Natural killer cell (primary cell): ENCODE measurements around the gene PXDN. TPM values are rescaled to one million over a fixed set of nuclear protein-coding genes. Genes with fewer than 3 reads are reported as not detected.
"Not testable (repeated sequence)": the region's sequence is repeated elsewhere in the genome, so short reads cannot be mapped to it uniquely, and the experiment has no call there.

Experiments
- ATAC-seq, 3 donors: fragments of 150-1000 bp in 2 of 3; fragments of 200-7000 bp in 1 of 3; cut with Tn5 transposase; 1 replicate in 1 of 3; 2 replicates in 2 of 3; pipeline ENCODE4 v1.10.0; 2021; ENCODE audit warnings: mild to moderate bottlenecking in 2 of 3, moderate library complexity in 2 of 3
- DNase-seq, 2 donors: peaks; one replicate each; pipeline versions ENCODE4 v3.0.0 to v3.0.0-alpha.2; 2013 to 2021; ENCODE audit warnings: mixed read lengths in 1 of 2
- H3K27ac ChIP-seq: one replicate; pipeline ENCODE4 v1.5.1; 2013; ENCODE audit warnings: mild to moderate bottlenecking, low read length
- H3K27me3 ChIP-seq: one replicate; pipeline ENCODE4 v1.6.1; 2013; ENCODE audit warnings: low read length; ENCODE audit not compliant: control insufficient read depth, insufficient read depth
- H3K36me3 ChIP-seq: one replicate; pipeline ENCODE4 v1.6.1; 2013; ENCODE audit warnings: low read length; ENCODE audit not compliant: control insufficient read depth, insufficient read depth
- H3K4me1 ChIP-seq: one replicate; pipeline ENCODE4 v1.6.1; 2013; ENCODE audit warnings: low read length; ENCODE audit not compliant: control insufficient read depth, insufficient read depth
- H3K4me3 ChIP-seq: one replicate; pipeline ENCODE4 v1.5.1; 2013; ENCODE audit warnings: low read length
- H3K9me3 ChIP-seq: one replicate; pipeline ENCODE4 v1.6.1; 2013; ENCODE audit warnings: low read length; ENCODE audit not compliant: control insufficient read depth, insufficient read depth
- H3K27ac Mint-ChIP-seq, 2 donors: one replicate each; pipeline ENCODE4 v1.8.0; 2022; ENCODE audit warnings: mild to moderate bottlenecking in 2 of 2, mixed read lengths in 2 of 2, moderate library complexity in 1 of 2
- H3K27me3 Mint-ChIP-seq, 2 donors: one replicate each; pipeline ENCODE4 v1.8.0; 2022; ENCODE audit warnings: low read depth in 2 of 2, mixed read lengths in 2 of 2
- H3K36me3 Mint-ChIP-seq: one replicate; pipeline ENCODE4 v1.8.0; 2022; ENCODE audit warnings: mixed read lengths
- H3K4me1 Mint-ChIP-seq, 2 donors: one replicate each; pipeline ENCODE4 v1.8.0; 2022; ENCODE audit warnings: mixed read lengths in 2 of 2
- H3K4me3 Mint-ChIP-seq: one replicate; pipeline ENCODE4 v1.8.0; 2022; ENCODE audit warnings: mild to moderate bottlenecking, moderate library complexity, mixed read lengths
- H3K9me3 Mint-ChIP-seq, 2 donors: one replicate each; pipeline ENCODE4 v1.8.0; 2022; ENCODE audit warnings: mixed read lengths in 2 of 2
- WGBS: methylation state at CpG from one replicate; pipeline ENCODE4 v1.1.7; 2013; ENCODE audit warnings: missing lambda C conversion rate; ENCODE audit not compliant: insufficient coverage; 5-methylcytosine and 5-hydroxymethylcytosine counted together
- intact Hi-C: fragments of 100-400 bp; cut with micrococcal nuclease; formaldehyde crosslinking; loops from one replicate; pipeline ENCODE4 v1.14.2; 2022
- total RNA-seq, 4 donors: library from RNA; stranded (reverse); fragments of 120-200 nt in 1 of 4; gene quantifications; one replicate each; pipeline versions ENCODE4 v1.2.3 to v1.2.4, GENCODE V29; 2013 to 2022
- TF ChIP-seq, protein P1 (sequence below): fragments of 200-600 bp; IDR thresholded peaks from one replicate; pipeline ENCODE4 v1.8.0; 2022; ENCODE audit warnings: antibody characterized with exemption

The PXDN gene
- total RNA-seq, 3 donors from 2014 or later (not counting 1 experiment from before 2014, with no cell fraction given) = 2.1 to 3.7 (median 2.5) TPM

DNA sequence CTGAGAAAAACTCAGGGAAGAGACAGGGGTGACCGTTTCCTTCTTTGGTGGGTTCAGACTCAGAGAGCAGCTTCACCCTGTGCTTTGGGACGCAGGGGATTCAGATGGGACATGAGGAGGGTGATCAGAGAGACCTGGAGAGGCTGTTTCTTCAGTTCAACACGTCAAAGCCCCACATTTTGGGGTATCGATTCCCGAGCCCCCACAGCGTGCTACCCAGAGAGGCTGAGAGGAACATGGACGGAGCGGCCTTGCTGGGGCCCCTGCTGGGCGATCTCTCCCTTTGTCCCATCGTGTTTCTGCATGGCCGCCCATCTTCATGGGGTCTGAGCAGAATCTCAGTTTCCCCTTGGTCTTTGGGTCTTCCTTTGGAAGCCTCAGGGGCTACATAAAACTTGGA is 38.2 kb upstream of the PXDN start:
- peaks cover 0 to 28% of the 10 kb centered on the region in 2 donors for H3K27me3 Mint-ChIP-seq
- intact Hi-C loops = no loop called here
- no peaks in the 10 kb centered on the region for H3K9me3 Mint-ChIP-seq
- WGBS = 87% methylated on average over 11 of the region's 11 CpGs
- Histone ChIP-seq H3K9me3 (no peaks in the 10 kb centered on the region), H3K27ac (no peak overlapping the region), H3K27me3 (no peaks in the 10 kb centered on the region), H3K4me1 (no peaks in the 10 kb centered on the region), H3K4me3 (no peak overlapping the region), H3K36me3 (no peaks in the 10 kb centered on the region)
- ATAC-seq = no peak
- no peak overlapping the region for H3K4me3 Mint-ChIP-seq
- peaks cover 6 to 11% of the 10 kb centered on the region in 2 donors for H3K4me1 Mint-ChIP-seq
- no peak for DNase-seq
- TF ChIP-seq, protein P1, sequence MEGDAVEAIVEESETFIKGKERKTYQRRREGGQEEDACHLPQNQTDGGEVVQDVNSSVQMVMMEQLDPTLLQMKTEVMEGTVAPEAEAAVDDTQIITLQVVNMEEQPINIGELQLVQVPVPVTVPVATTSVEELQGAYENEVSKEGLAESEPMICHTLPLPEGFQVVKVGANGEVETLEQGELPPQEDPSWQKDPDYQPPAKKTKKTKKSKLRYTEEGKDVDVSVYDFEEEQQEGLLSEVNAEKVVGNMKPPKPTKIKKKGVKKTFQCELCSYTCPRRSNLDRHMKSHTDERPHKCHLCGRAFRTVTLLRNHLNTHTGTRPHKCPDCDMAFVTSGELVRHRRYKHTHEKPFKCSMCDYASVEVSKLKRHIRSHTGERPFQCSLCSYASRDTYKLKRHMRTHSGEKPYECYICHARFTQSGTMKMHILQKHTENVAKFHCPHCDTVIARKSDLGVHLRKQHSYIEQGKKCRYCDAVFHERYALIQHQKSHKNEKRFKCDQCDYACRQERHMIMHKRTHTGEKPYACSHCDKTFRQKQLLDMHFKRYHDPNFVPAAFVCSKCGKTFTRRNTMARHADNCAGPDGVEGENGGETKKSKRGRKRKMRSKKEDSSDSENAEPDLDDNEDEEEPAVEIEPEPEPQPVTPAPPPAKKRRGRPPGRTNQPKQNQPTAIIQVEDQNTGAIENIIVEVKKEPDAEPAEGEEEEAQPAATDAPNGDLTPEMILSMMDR = no peak
- H3K27ac Mint-ChIP-seq = no peak overlapping the region
- H3K36me3 Mint-ChIP-seq = no peaks in the 10 kb centered on the region

- no peaks in the 10 kb centered on the region for H3K36me3 ChIP-seq
- ATAC-seq = peak; percentile 42 to 70 (median 70)
- peaks cover 0 to 25% of the 10 kb centered on the region in 2 donors for H3K27me3 Mint-ChIP-seq
Observed at GRCh38 chr2:1781291-1782080, 37.2 kb upstream of the PXDN start.

DNA sequence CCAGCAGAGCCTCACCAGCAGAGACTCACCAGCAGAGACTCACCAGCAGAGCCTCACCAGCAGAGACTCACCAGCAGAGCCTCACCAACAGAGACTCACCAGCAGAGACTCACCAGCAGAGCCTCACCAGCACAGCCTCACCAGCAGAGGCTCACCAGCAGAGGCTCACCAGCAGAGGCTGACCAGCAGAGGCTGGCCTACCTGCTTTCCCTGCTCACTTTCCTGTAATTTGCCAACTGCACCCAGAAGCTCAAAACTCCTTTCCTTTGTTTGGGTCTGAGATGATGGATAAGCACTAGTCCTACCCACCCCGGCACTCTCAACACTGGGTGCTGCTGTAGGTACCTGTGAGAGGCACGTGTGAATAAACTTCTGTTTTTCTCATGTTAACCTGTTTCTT is 36.4 kb upstream of the PXDN start:
- DNase-seq = no peak
- no peak overlapping the region for H3K27ac ChIP-seq
- no peak overlapping the region for H3K4me3 ChIP-seq
- no peaks in the 10 kb centered on the region for H3K4me1 ChIP-seq
- H3K36me3 Mint-ChIP-seq = no peaks in the 10 kb centered on the region
- H3K9me3 Mint-ChIP-seq = no peaks in the 10 kb centered on the region
- WGBS = 88% methylated on average over 2 of the region's 2 CpGs
- TF ChIP-seq, protein P1 = no peak
- ATAC-seq = no peak
- intact Hi-C loops = no loop called here
- peaks cover 6 to 11% of the 10 kb centered on the region in 2 donors for H3K4me1 Mint-ChIP-seq
- no peak overlapping the region for H3K4me3 Mint-ChIP-seq
- H3K36me3 ChIP-seq = no peaks in the 10 kb centered on the region
- no peaks in the 10 kb centered on the region for H3K27me3 ChIP-seq
- no peak overlapping the region for H3K27ac Mint-ChIP-seq
- peaks cover 0 to 25% of the 10 kb centered on the region in 2 donors for H3K27me3 Mint-ChIP-seq
- H3K9me3 ChIP-seq = no peaks in the 10 kb centered on the region

More at GRCh38 chr2:1781291-1782080, 37.2 kb upstream of the PXDN start:
- Mint-ChIP-seq H3K4me3 (peak overlapping the region; percentile 57), H3K27ac (peak overlapping the region in 1 of 2 donors; percentile 45), H3K36me3 (no peaks in the 10 kb centered on the region), H3K4me1 (peaks cover 6 to 11% of the 10 kb centered on the region in 2 donors), H3K9me3 (no peaks in the 10 kb centered on the region)
- H3K4me3 ChIP-seq = no peak overlapping the region
- intact Hi-C loops = no loop called here
- H3K4me1 ChIP-seq = no peaks in the 10 kb centered on the region
- no peak for DNase-seq
- H3K27ac ChIP-seq = no peak overlapping the region
- H3K27me3 ChIP-seq = no peaks in the 10 kb centered on the region
- H3K9me3 ChIP-seq = no peaks in the 10 kb centered on the region
- TF ChIP-seq, protein P1 = no peak
- WGBS = 75% methylated on average over 16 of the region's 16 CpGs

DNA sequence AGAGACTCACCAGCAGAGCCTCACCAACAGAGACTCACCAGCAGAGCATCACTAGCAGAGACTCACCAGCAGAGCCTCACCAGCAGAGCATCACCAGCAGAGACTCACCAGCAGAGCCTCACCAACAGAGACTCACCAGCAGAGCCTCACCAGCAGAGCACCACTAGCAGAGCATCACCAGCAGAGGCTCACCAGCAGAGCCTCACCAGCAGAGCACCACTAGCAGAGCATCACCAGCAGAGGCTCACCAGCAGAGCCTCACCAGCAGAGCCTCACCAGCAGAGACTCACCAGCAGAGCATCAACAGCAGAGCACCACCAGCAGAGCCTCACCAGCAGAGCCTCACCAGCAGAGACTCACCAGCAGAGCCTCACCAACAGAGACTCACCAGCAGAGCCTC is 35.7 kb upstream of the PXDN start:
- H3K27me3 ChIP-seq, H3K27ac ChIP-seq, H3K4me1 ChIP-seq, DNase-seq, intact Hi-C loops, H3K4me3 ChIP-seq, H3K9me3 Mint-ChIP-seq, H3K4me3 Mint-ChIP-seq, H3K36me3 ChIP-seq, ATAC-seq, H3K9me3 ChIP-seq, H3K27ac Mint-ChIP-seq, H3K36me3 Mint-ChIP-seq: not testable (repeated sequence)
- H3K4me1 Mint-ChIP-seq = peaks cover 6 to 11% of the 10 kb centered on the region in 2 donors
- peaks cover 0 to 25% of the 10 kb centered on the region in 2 donors for H3K27me3 Mint-ChIP-seq
